OCI-LY7 (cell line): Measurements from ENCODE around the gene CEP76. TPM values are rescaled to one million over a fixed set of nuclear protein-coding genes. Genes with fewer than 3 reads are reported as not detected.

Experiments used
- BruUV-seq: library from RNA; stranded (reverse); fragments of 400-500 nt; replicated peaks from 2 replicates; lab custom pipeline; 2021; lab: Mats Ljungman, UMichigan
- CTCF ChIA-PET: fragments of 300-600 bp; sonication (Branson Sonifier 250); formaldehyde crosslinking; loops from one replicate; lab custom pipeline; 2022; ENCODE audit warnings: antibody characterized with exemption; ENCODE audit not compliant: unreplicated experiment; lab: Charles Lee
- POLR2A ChIA-PET: fragments of 300-600 bp; sonication (Branson Sonifier 250); formaldehyde crosslinking; loops from one replicate; lab custom pipeline; 2022; ENCODE audit warnings: antibody characterized with exemption; lab: Charles Lee
- DNase-seq: peaks from one replicate; pipeline ENCODE4 v3.0.0-alpha.2; 2015; ENCODE audit warnings: low spot score
- H2AFZ ChIP-seq: fragments of 200-600 bp; sonication (generic), shearing (Covaris generic); 2 replicates; pipeline ENCODE4 v1.6.1; 2014; ENCODE audit warnings: mild to moderate bottlenecking, antibody characterized with exemption, low read length, moderate library complexity
- H3K27ac ChIP-seq: fragments of 200-600 bp; sonication (generic); 2 replicates; pipeline ENCODE4 v1.5.1; 2014; ENCODE audit warnings: mixed run types, low read depth, mild to moderate bottlenecking, moderate library complexity, low read length, inconsistent platforms; ENCODE audit not compliant: poor library complexity, severe bottlenecking
- H3K36me3 ChIP-seq: fragments of 200-600 bp; sonication (generic); 2 replicates; pipeline ENCODE4 v1.6.1; 2014; ENCODE audit warnings: mild to moderate bottlenecking, antibody characterized with exemption, low read length, moderate library complexity, mixed read lengths; ENCODE audit not compliant: insufficient read depth
- H3K4me1 ChIP-seq: fragments of 200-600 bp; sonication (generic); 2 replicates; pipeline ENCODE4 v1.5.1; 2014; ENCODE audit warnings: mild to moderate bottlenecking, low read length; ENCODE audit not compliant: insufficient read depth, poor library complexity, severe bottlenecking
- H3K4me2 ChIP-seq: fragments of 200-600 bp; sonication (generic); 2 replicates; pipeline ENCODE4 v1.6.1; 2014; ENCODE audit warnings: mild to moderate bottlenecking, low read length
- H3K4me3 ChIP-seq: fragments of 200-600 bp; sonication (generic); 2 replicates; pipeline ENCODE4 v1.5.1; 2014; ENCODE audit warnings: mild to moderate bottlenecking, low read depth, low read length; ENCODE audit not compliant: poor library complexity, severe bottlenecking
- H3K79me2 ChIP-seq: fragments of 200-600 bp; sonication (generic); 2 replicates; pipeline ENCODE4 v1.6.1; 2016; ENCODE audit warnings: low read depth, mild to moderate bottlenecking, low read length, moderate library complexity, mixed read lengths; ENCODE audit not compliant: insufficient read depth
- H3K9me2 ChIP-seq: fragments of 200-600 bp; sonication (generic); 2 replicates; pipeline ENCODE4 v1.6.1; 2016; ENCODE audit warnings: mild to moderate bottlenecking, low read length, mixed read lengths; ENCODE audit not compliant: insufficient read depth
- H3K9me3 ChIP-seq: fragments of 200-600 bp; sonication (generic); 2 replicates; pipeline ENCODE4 v1.6.1; 2014; ENCODE audit warnings: mild to moderate bottlenecking, mixed run types, low read length, mixed read lengths
- H4K20me1 ChIP-seq: fragments of 200-600 bp; sonication (generic); 2 replicates; pipeline ENCODE4 v1.6.1; 2014; ENCODE audit warnings: mild to moderate bottlenecking, antibody characterized with exemption, low read length, moderate library complexity, mixed read lengths; ENCODE audit not compliant: insufficient read depth
- CTCF ChIP-seq: fragments of 200-600 bp; sonication (generic); conservative IDR thresholded peaks from 2 replicates; pipeline ENCODE4 v1.5.1; 2014; ENCODE audit warnings: mild to moderate bottlenecking, antibody characterized with exemption, low read length, moderate library complexity, mixed read lengths
- EZH2phosphoT487 ChIP-seq: fragments of 200-600 bp; sonication (generic); IDR thresholded peaks from 2 replicates; pipeline ENCODE4 v1.6.1; 2018; ENCODE audit warnings: low read depth, borderline replicate concordance, mild to moderate bottlenecking, mixed run types, antibody characterized with exemption, low read length, moderate library complexity, mixed read lengths
- intact Hi-C: fragments of 100-400 bp; cut with micrococcal nuclease; formaldehyde crosslinking; loops from one replicate; pipeline ENCODE4 v1.10.0; 2022; ENCODE audit not compliant: unreplicated experiment
- total RNA-seq, 2 experiments: library from RNA; depleted of rRNA in 1 of 2; stranded (reverse); fragments of >200 nt in 1 of 2; shearing (Covaris generic) in 1 of 2; gene quantifications; 2 replicates each; pipeline ENCODE4 v1.2.3, GENCODE V29; 2014 to 2022

Gene CEP76
- total RNA-seq, 2 experiments from 2014 or later = 14.1 to 22.1 TPM

- Histone ChIP-seq H3K27ac (no peak overlapping the region), H2AFZ (no peak overlapping the region), H3K36me3 (peaks cover 52% of the 10 kb centered on the region), H3K4me1 (no peaks in the 10 kb centered on the region), H3K9me2 (no peaks in the 10 kb centered on the region), H4K20me1 (no peaks in the 10 kb centered on the region), H3K4me2 (no peak overlapping the region), H3K9me3 (no peaks in the 10 kb centered on the region), H3K4me3 (no peak overlapping the region), H3K79me2 (no peaks in the 10 kb centered on the region)
- ChIA-PET POLR2A (interaction anchor here (0.6 to 0.8 kb wide), 3 partner anchors 21 to 385 kb away, joined by 3 to 4 read pairs (median 3); no protein-coding TSS in a partner anchor), CTCF (no interaction called here)
- DNase-seq = no peak
- BruUV-seq = no TSS peak
- TF ChIP-seq EZH2phosphoT487 = no peak
- no peak for TF ChIP-seq CTCF
- intact Hi-C loops = no loop called here
Measured at GRCh38 chr18:12679183-12679786, 23.2 kb downstream of the CEP76 start.

GRCh38 chr18:12668041-12668440 is 34.5 kb downstream of the CEP76 start:
- Histone ChIP-seq H3K4me1 (no peaks in the 10 kb centered on the region), H2AFZ (no peak overlapping the region), H3K27ac (no peak overlapping the region), H3K4me3 (no peak overlapping the region), H4K20me1 (no peaks in the 10 kb centered on the region), H3K79me2 (no peaks in the 10 kb centered on the region), H3K9me3 (no peaks in the 10 kb centered on the region), H3K9me2 (no peaks in the 10 kb centered on the region), H3K4me2 (no peak overlapping the region), H3K36me3 (peaks cover 9% of the 10 kb centered on the region)
- DNase-seq = no peak
- POLR2A ChIA-PET = interaction anchor here (0.7 kb wide), 1 partner anchor 270 kb away, joined by 4 read pairs; no protein-coding TSS in a partner anchor
- BruUV-seq = no TSS peak
- TF ChIP-seq EZH2phosphoT487 (no peak), CTCF (no peak)
- intact Hi-C loops = loop anchor here (10.0 kb wide), 2 partner anchors 267 to 487 kb away; no protein-coding TSS in a partner anchor
- CTCF ChIA-PET = no interaction called here
